GM23338 (cell line): ENCODE data around the gene SLC26A1. TPM values are rescaled to one million over a fixed set of nuclear protein-coding genes. Genes with fewer than 3 reads are reported as not detected.

Experiments used
- ATAC-seq: fragments of 200-7000 bp; cut with Tn5 transposase; 3 replicates; pipeline ENCODE4 v1.9.1; 2020
- DNase-seq: peaks from one replicate; pipeline ENCODE4 v3.0.0-alpha.2; 2015; ENCODE audit warnings: low spot score
- H2AFZ ChIP-seq: fragments of 200-600 bp; sonication (generic); 2 replicates; pipeline ENCODE4 v1.8.0; 2016; ENCODE audit warnings: antibody characterized with exemption, mild to moderate bottlenecking, moderate library complexity
- H3F3A ChIP-seq: fragments of 200-600 bp; sonication (generic); replicated peaks from 2 replicates; pipeline ENCODE4 v1.8.0; 2017; ENCODE audit warnings: antibody characterized with exemption, mixed run types, low read depth
- H3K27ac ChIP-seq: fragments of 200-600 bp; sonication (generic); 2 replicates; pipeline ENCODE4 v1.6.1; 2016; ENCODE audit warnings: low read depth
- H3K27me3 ChIP-seq: fragments of 200-600 bp; sonication (generic); 2 replicates; pipeline ENCODE4 v1.8.0; 2016; ENCODE audit warnings: mild to moderate bottlenecking, mixed run types, moderate library complexity; ENCODE audit not compliant: insufficient read depth
- H3K36me3 ChIP-seq: fragments of 200-600 bp; sonication (generic); 2 replicates; pipeline ENCODE4 v1.8.0; 2016; ENCODE audit warnings: mild to moderate bottlenecking; ENCODE audit not compliant: insufficient read depth
- H3K4me1 ChIP-seq: fragments of 200-600 bp; sonication (generic); 2 replicates; pipeline ENCODE4 v1.8.0; 2016; ENCODE audit warnings: mild to moderate bottlenecking, moderate library complexity; ENCODE audit not compliant: insufficient read depth
- H3K4me2 ChIP-seq: fragments of 200-600 bp; sonication (generic); 2 replicates; pipeline ENCODE4 v1.7.1; 2017; ENCODE audit warnings: mixed run types
- H3K4me3 ChIP-seq: fragments of 200-600 bp; sonication (generic); 2 replicates; pipeline ENCODE4 v1.6.1; 2016; ENCODE audit warnings: mixed run types
- H3K79me2 ChIP-seq: fragments of 200-600 bp; sonication (generic); replicated peaks from 2 replicates; pipeline ENCODE4 v1.8.0; 2017; ENCODE audit warnings: mild to moderate bottlenecking; ENCODE audit not compliant: insufficient read depth
- H3K9me2 ChIP-seq: fragments of 200-600 bp; sonication (generic); 2 replicates; pipeline ENCODE4 v1.8.0; 2017; ENCODE audit not compliant: insufficient read depth
- H4K20me1 ChIP-seq: fragments of 200-600 bp; sonication (generic); replicated peaks from 2 replicates; pipeline ENCODE4 v1.8.0; 2017; ENCODE audit warnings: mild to moderate bottlenecking; ENCODE audit not compliant: insufficient read depth
- H3K27ac Mint-ChIP-seq: 2 replicates; pipeline ENCODE4 v1.8.0; 2020; ENCODE audit warnings: inconsistent platforms, mild to moderate bottlenecking, moderate library complexity, mixed read lengths
- H3K27me3 Mint-ChIP-seq: 3 replicates; pipeline ENCODE4 v1.8.0; 2022; ENCODE audit warnings: low read depth, mild to moderate bottlenecking, moderate library complexity, mixed read lengths, inconsistent platforms; ENCODE audit not compliant: insufficient read depth, poor library complexity
- H3K36me3 Mint-ChIP-seq: 3 replicates; pipeline ENCODE4 v1.8.0; 2021; ENCODE audit warnings: low read depth, mild to moderate bottlenecking, inconsistent platforms, moderate library complexity, mixed read lengths
- H3K4me1 Mint-ChIP-seq: 3 replicates; pipeline ENCODE4 v1.8.0; 2020; ENCODE audit warnings: mild to moderate bottlenecking, inconsistent platforms, mixed read lengths
- H3K4me3 Mint-ChIP-seq: 3 replicates; pipeline ENCODE4 v1.8.0; 2021; ENCODE audit warnings: moderate library complexity, mild to moderate bottlenecking, inconsistent platforms, mixed read lengths
- H3K9me3 Mint-ChIP-seq: 3 replicates; pipeline ENCODE4 v1.8.0; 2020; ENCODE audit warnings: moderate library complexity, mild to moderate bottlenecking, inconsistent platforms, mixed read lengths
- EZH2 ChIP-seq: fragments of 200-600 bp; sonication (generic); IDR thresholded peaks from one replicate; pipeline ENCODE4 v1.8.0; 2017; ENCODE audit warnings: antibody characterized with exemption, mild to moderate bottlenecking, low read depth; ENCODE audit not compliant: unreplicated experiment
- JUNB ChIP-seq: IDR thresholded peaks from one replicate; pipeline ENCODE4 v1.6.1; 2016; ENCODE audit warnings: antibody characterized with exemption; ENCODE audit not compliant: unreplicated experiment
- STAT1 ChIP-seq: IDR thresholded peaks from one replicate; pipeline ENCODE4 v1.6.1; 2016; ENCODE audit warnings: antibody characterized with exemption; ENCODE audit not compliant: unreplicated experiment
- polyA plus RNA-seq: library from polyadenylated mRNA; unstranded; fragments of >200 nt; fragmentation: Nextera tagmentation; extraction: Ambion mirVana; gene quantifications from 2 replicates; pipeline ENCODE4 v1.2.1, GENCODE V29; 2016
- total RNA-seq: library from RNA; depleted of rRNA; stranded (reverse); fragments of >200 nt; shearing (Covaris generic); gene quantifications from 2 replicates; pipeline ENCODE4 v1.2.3, GENCODE V29; 2014
- TF ChIP-seq, protein P1 (sequence below), 2 experiments: fragments of 200-600 bp in 1 of 2; sonication (generic) in 1 of 2; conservative IDR thresholded peaks; 2 replicates each; pipeline versions ENCODE4 v1.5.1 to v1.6.1; 2016 to 2017; ENCODE audit warnings: antibody characterized with exemption in 2 of 2, low read depth in 2 of 2, mild to moderate bottlenecking in 2 of 2, moderate library complexity in 1 of 2
- TF ChIP-seq, protein P2 (sequence below): IDR thresholded peaks from 2 replicates; pipeline ENCODE4 v1.6.1; 2016; ENCODE audit warnings: antibody characterized with exemption
- TF ChIP-seq, protein P3 (sequence below): fragments of 250-450 bp; sonication (Bioruptor Pico); IDR thresholded peaks from 2 replicates; pipeline ENCODE4 v1.5.0; 2020; ENCODE audit warnings: mild to moderate bottlenecking, moderate library complexity

Gene SLC26A1
- total and polyA plus RNA-seq, 2 experiments from 2014 or later: 0.10 to 0.27 TPM

DNA sequence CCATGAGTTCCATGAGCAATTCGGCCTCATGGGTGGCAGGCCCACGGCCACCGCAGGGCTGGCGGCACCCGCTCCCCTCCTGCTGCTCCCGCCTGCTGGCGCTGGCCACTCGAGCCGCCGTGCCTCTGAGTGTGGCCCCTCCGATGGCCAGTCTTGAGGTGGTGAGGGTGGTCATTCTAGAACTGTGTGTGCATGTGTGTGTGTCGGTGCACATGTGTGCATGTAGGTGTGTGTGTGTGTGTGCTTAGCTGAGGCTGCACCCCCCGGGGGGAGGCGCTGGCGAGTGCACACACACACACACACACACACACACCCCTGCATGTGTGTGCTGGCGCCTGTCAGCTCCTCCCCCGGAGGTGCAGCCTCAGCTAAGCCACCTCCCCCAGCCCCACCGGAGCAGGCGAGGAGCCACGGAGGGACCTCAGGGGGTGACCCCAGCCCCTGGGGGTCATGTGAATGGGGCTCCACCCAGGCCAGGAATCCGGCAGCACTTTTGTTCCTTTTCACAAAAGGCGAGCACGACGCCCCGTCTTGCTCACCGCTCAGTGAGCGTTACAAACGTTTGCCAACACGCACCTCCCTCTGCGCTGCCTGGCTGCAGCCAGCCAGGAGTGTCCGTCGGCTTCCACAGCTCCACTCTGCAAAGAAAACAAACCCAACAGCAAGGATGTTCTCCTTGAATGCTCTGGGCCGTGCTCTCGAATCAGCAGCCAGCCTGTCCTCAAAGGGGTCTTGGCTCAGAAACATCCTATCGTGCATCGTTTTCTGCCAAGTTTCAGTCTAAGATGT is 48.1 kb upstream of the SLC26A1 start:
- Histone ChIP-seq H3K27me3 (no peaks in the 10 kb centered on the region), H3K4me1 (no peaks in the 10 kb centered on the region), H3K79me2 (no peaks in the 10 kb centered on the region), H2AFZ (peak overlapping the region; percentile 85), H4K20me1 (no peaks in the 10 kb centered on the region), H3K27ac (no peak overlapping the region), H3K36me3 (no peaks in the 10 kb centered on the region), H3F3A (no peaks in the 10 kb centered on the region), H3K9me2 (no peaks in the 10 kb centered on the region), H3K4me3 (no peak overlapping the region), H3K4me2 (no peak overlapping the region)
- DNase-seq (no peak), ATAC-seq (peak; percentile 28)
- peaks cover 12% of the 10 kb centered on the region for H3K27me3 Mint-ChIP-seq
- H3K9me3 Mint-ChIP-seq: no peaks in the 10 kb centered on the region
- H3K4me1 Mint-ChIP-seq: peaks cover 13% of the 10 kb centered on the region
- no peak overlapping the region; the same call in 2 of the 3 replicates for H3K4me3 Mint-ChIP-seq
- 0 out of 2 replicates have a peak overlapping the region, but pooled peaks have one; percentile 65 for H3K27ac Mint-ChIP-seq
- no peaks in the 10 kb centered on the region for H3K36me3 Mint-ChIP-seq
- TF ChIP-seq, protein P1, sequence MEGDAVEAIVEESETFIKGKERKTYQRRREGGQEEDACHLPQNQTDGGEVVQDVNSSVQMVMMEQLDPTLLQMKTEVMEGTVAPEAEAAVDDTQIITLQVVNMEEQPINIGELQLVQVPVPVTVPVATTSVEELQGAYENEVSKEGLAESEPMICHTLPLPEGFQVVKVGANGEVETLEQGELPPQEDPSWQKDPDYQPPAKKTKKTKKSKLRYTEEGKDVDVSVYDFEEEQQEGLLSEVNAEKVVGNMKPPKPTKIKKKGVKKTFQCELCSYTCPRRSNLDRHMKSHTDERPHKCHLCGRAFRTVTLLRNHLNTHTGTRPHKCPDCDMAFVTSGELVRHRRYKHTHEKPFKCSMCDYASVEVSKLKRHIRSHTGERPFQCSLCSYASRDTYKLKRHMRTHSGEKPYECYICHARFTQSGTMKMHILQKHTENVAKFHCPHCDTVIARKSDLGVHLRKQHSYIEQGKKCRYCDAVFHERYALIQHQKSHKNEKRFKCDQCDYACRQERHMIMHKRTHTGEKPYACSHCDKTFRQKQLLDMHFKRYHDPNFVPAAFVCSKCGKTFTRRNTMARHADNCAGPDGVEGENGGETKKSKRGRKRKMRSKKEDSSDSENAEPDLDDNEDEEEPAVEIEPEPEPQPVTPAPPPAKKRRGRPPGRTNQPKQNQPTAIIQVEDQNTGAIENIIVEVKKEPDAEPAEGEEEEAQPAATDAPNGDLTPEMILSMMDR (conservative IDR thresholded peaks at IDR 0.05; ENCODE audit: low read depth in 2 of 2): no peak
- TF ChIP-seq, protein P2, sequence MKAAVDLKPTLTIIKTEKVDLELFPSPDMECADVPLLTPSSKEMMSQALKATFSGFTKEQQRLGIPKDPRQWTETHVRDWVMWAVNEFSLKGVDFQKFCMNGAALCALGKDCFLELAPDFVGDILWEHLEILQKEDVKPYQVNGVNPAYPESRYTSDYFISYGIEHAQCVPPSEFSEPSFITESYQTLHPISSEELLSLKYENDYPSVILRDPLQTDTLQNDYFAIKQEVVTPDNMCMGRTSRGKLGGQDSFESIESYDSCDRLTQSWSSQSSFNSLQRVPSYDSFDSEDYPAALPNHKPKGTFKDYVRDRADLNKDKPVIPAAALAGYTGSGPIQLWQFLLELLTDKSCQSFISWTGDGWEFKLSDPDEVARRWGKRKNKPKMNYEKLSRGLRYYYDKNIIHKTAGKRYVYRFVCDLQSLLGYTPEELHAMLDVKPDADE: no peak
- TF ChIP-seq STAT1 (no peak), JUNB (no peak), EZH2 (no peak)
- TF ChIP-seq, protein P3, sequence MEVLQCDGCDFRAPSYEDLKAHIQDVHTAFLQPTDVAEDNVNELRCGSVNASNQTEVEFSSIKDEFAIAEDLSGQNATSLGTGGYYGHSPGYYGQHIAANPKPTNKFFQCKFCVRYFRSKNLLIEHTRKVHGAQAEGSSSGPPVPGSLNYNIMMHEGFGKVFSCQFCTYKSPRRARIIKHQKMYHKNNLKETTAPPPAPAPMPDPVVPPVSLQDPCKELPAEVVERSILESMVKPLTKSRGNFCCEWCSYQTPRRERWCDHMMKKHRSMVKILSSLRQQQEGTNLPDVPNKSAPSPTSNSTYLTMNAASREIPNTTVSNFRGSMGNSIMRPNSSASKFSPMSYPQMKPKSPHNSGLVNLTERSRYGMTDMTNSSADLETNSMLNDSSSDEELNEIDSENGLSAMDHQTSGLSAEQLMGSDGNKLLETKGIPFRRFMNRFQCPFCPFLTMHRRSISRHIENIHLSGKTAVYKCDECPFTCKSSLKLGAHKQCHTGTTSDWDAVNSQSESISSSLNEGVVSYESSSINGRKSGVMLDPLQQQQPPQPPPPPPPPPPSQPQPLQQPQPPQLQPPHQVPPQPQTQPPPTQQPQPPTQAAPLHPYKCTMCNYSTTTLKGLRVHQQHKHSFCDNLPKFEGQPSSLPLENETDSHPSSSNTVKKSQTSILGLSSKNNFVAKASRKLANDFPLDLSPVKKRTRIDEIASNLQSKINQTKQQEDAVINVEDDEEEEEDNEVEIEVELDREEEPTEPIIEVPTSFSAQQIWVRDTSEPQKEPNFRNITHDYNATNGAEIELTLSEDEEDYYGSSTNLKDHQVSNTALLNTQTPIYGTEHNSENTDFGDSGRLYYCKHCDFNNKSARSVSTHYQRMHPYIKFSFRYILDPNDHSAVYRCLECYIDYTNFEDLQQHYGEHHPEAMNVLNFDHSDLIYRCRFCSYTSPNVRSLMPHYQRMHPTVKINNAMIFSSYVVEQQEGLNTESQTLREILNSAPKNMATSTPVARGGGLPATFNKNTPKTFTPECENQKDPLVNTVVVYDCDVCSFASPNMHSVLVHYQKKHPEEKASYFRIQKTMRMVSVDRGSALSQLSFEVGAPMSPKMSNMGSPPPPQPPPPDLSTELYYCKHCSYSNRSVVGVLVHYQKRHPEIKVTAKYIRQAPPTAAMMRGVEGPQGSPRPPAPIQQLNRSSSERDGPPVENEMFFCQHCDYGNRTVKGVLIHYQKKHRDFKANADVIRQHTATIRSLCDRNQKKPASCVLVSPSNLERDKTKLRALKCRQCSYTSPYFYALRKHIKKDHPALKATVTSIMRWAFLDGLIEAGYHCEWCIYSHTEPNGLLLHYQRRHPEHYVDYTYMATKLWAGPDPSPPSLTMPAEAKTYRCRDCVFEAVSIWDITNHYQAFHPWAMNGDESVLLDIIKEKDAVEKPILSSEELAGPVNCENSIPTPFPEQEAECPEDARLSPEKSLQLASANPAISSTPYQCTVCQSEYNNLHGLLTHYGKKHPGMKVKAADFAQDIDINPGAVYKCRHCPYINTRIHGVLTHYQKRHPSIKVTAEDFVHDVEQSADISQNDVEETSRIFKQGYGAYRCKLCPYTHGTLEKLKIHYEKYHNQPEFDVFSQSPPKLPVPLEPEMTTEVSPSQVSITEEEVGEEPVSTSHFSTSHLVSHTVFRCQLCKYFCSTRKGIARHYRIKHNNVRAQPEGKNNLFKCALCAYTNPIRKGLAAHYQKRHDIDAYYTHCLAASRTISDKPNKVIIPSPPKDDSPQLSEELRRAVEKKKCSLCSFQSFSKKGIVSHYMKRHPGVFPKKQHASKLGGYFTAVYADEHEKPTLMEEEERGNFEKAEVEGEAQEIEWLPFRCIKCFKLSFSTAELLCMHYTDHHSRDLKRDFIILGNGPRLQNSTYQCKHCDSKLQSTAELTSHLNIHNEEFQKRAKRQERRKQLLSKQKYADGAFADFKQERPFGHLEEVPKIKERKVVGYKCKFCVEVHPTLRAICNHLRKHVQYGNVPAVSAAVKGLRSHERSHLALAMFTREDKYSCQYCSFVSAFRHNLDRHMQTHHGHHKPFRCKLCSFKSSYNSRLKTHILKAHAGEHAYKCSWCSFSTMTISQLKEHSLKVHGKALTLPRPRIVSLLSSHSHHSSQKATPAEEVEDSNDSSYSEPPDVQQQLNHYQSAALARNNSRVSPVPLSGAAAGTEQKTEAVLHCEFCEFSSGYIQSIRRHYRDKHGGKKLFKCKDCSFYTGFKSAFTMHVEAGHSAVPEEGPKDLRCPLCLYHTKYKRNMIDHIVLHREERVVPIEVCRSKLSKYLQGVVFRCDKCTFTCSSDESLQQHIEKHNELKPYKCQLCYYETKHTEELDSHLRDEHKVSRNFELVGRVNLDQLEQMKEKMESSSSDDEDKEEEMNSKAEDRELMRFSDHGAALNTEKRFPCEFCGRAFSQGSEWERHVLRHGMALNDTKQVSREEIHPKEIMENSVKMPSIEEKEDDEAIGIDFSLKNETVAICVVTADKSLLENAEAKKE: no peak
